ENCODE results near the gene GOLM1.

DNA sequence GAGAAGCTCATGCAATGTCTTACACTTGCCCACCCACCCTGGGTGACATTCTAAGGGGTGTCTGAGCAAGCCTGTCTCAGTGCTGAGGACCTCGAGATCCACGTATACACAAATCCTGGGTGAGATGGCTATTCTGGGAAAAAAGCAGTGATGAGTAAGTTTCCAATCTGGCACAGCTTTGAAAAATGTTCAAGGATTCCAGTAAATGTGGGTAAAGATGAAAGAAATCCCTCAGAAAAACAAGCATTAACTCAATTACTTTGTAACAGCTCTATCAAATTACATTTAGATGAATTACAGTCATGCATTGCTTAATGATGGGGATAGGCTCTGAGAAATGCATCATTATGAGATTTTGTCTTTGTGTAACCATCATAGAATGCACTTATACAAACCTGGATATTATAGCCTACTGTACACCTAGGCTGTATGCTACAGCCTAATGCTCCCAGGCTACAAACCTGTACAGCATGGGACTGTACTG is 26.9 kb downstream of the GOLM1 start:
- no peak for TF ChIP-seq CTCF (IDR thresholded peaks at IDR 0.05)
- no peak for TF ChIP-seq POLR2A (IDR thresholded peaks at IDR 0.05)

Data from Peyer's patch (tissue), 4 donors.